GM19240 (cell line): ENCODE data around the gene RANBP3.
"Not testable (repeated sequence)": the region's sequence is repeated elsewhere in the genome, so short reads cannot be mapped to it uniquely, and the experiment has no call there.

Experiments
- DNase-seq: peaks from one replicate; pipeline ENCODE4 v3.0.0; 2011; ENCODE audit warnings: low spot score; ENCODE audit not compliant: insufficient read length

RANBP3 gene

GRCh38 chr19:6006896-6007295, 29.0 kb upstream of the RANBP3 start:
- no peak for DNase-seq

GRCh38 chr19:6006070-6006446, 28.1 kb upstream of the RANBP3 start:
- DNase-seq, result not testable (repeated sequence)

DNA sequence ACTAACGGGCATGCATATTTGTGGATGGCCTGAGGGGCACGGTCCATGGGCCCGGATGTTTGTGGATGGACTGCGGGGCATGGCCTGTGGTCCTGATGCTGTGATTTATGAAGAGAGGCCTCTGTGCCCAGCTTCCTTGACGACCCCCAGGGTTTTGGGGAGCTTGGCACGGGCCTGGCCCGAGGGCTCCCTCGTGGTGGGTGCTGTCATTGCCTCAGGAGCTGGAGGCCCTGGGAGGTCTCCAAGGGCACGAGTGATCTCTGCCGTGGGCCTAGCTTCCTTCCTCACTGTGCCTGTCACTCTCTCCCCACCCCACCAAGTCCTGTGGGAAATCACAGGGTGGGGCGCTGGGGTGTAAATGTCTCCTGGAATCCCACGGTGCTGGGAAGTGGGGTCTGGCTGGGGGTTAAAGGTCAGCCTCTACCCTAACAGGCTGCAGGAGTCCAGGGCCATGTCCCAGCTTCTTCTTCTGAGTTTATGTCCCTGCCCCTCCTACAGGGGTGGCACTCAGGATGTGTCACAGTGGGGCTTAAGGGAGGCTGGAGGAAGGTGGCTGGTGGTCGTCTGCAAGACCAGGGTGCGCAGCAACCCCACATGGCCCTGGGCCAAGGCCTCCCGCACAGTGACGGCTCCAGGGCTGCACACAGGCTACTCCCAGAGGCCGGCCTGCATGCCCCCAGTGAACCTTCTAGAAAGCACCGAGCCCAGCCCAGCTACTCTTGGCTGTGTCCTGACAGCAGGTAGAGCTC, 27.6 kb upstream of the RANBP3 start:
- no peak for DNase-seq

DNA sequence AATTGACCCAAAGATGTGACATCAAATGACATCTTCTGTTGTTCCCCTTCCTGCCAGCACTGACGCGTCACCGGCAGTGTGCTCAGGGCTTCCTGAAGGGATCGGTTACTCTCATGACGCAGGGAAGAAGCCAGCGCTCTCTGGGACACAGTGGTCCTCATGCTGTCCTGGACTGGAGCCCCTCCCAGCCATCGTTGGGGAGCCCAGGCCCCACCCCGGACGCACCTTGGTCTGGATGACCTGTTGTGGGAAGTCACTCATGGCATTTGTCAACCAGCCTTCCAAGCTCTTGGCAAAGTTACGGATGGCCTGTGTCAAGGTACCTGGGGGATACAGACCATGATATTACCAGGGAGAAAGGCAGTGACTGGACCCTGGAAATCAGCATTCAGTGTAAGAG, 26.0 kb upstream of the RANBP3 start:
- no peak for DNase-seq

- no peak for DNase-seq
Observed at GRCh38 chr19:6002591-6002990, 24.7 kb upstream of the RANBP3 start.

- no peak for DNase-seq
Observed at GRCh38 chr19:6000228-6000847, 22.4 kb upstream of the RANBP3 start.

- no peak for DNase-seq
Observed at GRCh38 chr19:5999693-6000092, 21.8 kb upstream of the RANBP3 start.

DNA sequence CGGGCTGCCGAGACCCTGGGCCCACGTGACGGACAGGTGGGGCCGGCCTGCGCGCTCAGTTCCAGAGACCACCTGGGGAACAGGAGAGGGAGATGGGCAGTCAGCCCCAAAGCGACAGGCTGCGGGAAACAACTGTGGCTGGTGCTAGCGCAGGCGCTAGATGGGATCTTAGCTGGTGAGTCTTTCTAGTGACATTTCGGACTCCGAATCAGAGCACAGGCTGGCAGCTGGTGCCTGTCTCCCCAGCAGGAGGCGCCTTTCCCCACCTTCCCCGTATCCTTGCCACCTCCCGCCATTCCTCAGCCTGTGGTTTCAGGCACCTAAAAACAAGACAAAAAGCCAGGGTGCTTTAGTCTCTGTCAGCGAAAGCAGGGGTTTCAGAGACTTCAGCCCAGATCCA, 19.4 kb upstream of the RANBP3 start:
- DNase-seq, result no peak

GRCh38 chr19:5996623-5997320, 18.8 kb upstream of the RANBP3 start:
- no peak for DNase-seq

DNA sequence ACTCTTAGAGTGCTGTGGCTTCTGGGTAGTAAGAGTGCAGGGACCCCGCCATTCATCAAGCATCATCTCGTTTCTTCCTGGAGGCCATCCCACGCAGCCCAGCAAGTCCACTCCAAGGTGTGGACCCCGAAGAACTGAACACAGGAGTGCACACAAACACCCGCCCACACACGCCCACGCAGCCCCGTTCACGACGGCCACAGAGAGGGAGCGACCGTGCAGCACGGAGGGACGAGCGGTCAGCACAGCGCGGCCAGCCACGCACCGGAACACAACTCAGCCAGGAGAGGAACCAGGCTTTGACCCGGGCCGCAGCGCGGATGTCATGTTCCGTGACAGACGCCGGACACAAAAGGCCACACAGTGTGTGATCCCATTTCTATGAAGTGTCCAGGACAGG, 18.2 kb upstream of the RANBP3 start:
- DNase-seq, result no peak

- DNase-seq, result no peak
Observed at GRCh38 chr19:5995606-5996005, 17.7 kb upstream of the RANBP3 start.

- DNase-seq, result no peak
Observed at GRCh38 chr19:5994405-5995165, 16.6 kb upstream of the RANBP3 start.

DNA sequence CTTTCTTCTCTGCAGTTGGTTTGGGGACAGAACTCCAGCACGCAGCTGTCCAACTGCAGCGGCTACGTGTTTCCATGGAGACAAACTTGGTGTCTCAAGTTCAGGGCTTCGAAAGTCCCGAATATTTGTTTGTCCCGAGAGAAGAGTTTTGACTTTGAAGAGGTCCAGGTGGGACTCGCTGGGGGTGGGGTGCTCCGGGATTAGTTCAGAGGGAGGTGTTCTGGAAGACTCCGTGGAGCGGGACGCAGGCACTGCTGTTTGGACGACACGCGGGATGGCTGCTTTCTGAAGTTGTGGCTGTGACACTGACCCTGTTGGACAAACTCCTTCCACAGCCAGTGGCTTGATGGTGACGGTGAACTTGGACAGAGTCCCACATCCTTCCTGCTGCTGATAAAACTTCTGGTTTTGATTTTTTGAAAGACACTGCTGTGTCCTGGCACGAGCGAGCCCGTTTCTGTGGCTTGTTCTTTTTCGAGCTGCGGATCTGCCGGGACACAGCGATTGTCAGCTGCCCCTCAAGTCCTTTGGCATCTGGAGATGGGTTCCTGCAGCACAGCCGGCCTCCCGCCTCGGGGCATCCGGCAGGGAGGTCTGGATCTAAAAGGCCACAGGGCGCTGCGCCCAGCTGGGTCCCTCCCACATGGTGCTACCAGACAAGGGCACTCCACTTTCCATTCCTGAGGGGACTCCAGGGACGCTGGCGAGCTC, 15.9 kb upstream of the RANBP3 start:
- DNase-seq, result no peak

- no peak for DNase-seq
Observed at GRCh38 chr19:5993201-5993600, 15.3 kb upstream of the RANBP3 start.

- no peak for DNase-seq
Observed at GRCh38 chr19:5992756-5993155, 14.8 kb upstream of the RANBP3 start.

- no peak for DNase-seq
Observed at GRCh38 chr19:5991244-5991838, 13.4 kb upstream of the RANBP3 start.

DNA sequence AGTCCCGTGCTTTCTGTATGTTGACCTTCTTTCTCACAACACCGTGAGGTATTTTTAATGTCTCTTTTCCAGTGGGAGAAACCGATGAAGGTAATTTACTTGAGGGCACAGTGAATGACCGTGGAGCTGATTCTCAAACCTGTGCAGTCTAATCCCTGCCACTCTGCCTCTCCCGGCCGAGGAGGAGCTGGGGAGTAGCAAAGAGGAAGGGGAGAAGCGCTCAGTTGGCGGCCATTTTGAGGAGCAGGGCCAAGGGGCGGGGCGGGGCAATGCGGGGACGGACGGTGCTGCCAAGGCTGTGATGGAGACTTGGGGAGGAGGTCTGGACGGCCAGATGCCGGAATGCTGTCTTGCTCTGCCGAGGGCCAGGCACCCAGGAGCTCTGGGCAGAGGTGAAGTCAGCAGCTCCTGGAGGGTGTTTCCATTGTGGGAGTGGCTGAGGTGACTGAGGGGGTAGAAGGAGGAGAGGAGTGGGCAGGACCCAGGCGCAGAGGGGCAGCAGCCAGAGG, 12.4 kb upstream of the RANBP3 start:
- DNase-seq, result no peak

- DNase-seq, result no peak
Observed at GRCh38 chr19:5989388-5990074, 11.6 kb upstream of the RANBP3 start.

DNA sequence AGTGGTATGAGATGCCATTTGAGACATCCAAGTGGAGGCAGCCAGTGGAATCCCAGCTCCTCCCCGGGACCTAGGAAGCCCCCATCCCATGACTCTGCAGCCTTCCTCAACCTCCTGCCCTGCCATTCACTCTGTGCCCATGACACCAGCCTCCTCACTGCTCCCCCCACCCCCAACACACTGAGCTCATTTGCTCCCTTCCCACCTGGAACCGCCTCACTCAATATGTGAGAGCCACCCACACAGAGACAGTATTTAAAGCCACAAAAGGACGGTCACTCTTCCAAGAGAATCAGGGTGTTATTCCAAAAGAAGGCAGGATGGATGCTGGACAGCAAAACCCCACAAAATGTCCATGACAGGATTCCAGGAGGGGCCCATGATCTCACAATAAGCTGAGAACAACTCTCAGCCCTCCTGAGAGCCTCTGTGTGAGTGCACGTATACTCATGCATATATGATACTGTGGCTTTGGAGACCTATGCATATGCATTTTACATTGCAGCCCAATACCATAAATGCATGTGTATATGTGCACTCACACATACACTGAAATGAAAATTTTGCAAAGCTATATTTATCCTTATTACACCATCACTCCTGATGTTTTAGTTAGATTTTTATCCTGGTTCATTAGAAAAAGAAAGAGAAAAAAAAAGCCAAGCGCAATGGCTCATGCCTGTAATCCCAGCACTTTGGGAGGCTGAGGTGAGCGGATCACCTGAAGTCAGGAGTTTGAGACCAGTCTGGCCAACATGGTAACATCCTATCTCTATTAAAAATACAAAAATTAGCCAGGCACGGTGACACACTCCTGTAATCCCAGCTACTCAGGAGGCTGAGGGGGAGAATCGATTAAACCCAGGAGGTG, 10.8 kb upstream of the RANBP3 start:
- DNase-seq, result no peak
